ENCODE data around the gene COL26A1. TPM values are rescaled to one million over a fixed set of nuclear protein-coding genes. Genes with fewer than 3 reads are reported as not detected.
A peak's percentile ranks its signal among the peaks of the same experiment; 100 is the strongest.

The COL26A1 gene
- total RNA-seq, 1 donor: not detected

- no peak for DNase-seq (ENCODE audit: insufficient read length, low spot score, missing footprints)
- Histone ChIP-seq H3K36me3 (ENCODE audit: insufficient read depth, low read length) (no peaks in the 10 kb centered on the region), H4K20me1 (ENCODE audit: insufficient read depth, low read length) (peaks cover 3% of the 10 kb centered on the region), H3K4me2 (ENCODE audit: insufficient read depth, low read length) (no peak overlapping the region), H3K79me2 (ENCODE audit: insufficient read depth, low read length) (no peaks in the 10 kb centered on the region), H3K9me3 (ENCODE audit: low read depth, low read length) (no peaks in the 10 kb centered on the region), H3K4me1 (ENCODE audit: insufficient read depth, low read length) (no peaks in the 10 kb centered on the region), H3K4me3 (ENCODE audit: insufficient read depth, low read length) (no peak overlapping the region), H3K27me3 (ENCODE audit: insufficient read depth, low read length) (peaks cover 4% of the 10 kb centered on the region), H3K27ac (ENCODE audit: low read depth, low read length) (no peak overlapping the region), H2AFZ (ENCODE audit: low read length) (no peak overlapping the region)
- TF ChIP-seq, protein P1, sequence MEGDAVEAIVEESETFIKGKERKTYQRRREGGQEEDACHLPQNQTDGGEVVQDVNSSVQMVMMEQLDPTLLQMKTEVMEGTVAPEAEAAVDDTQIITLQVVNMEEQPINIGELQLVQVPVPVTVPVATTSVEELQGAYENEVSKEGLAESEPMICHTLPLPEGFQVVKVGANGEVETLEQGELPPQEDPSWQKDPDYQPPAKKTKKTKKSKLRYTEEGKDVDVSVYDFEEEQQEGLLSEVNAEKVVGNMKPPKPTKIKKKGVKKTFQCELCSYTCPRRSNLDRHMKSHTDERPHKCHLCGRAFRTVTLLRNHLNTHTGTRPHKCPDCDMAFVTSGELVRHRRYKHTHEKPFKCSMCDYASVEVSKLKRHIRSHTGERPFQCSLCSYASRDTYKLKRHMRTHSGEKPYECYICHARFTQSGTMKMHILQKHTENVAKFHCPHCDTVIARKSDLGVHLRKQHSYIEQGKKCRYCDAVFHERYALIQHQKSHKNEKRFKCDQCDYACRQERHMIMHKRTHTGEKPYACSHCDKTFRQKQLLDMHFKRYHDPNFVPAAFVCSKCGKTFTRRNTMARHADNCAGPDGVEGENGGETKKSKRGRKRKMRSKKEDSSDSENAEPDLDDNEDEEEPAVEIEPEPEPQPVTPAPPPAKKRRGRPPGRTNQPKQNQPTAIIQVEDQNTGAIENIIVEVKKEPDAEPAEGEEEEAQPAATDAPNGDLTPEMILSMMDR (IDR thresholded peaks at IDR 0.05; ENCODE audit: extremely low read depth, low read depth, low read length): no peak
Measured at GRCh38 chr7:101543846-101544245, 181.2 kb downstream of the COL26A1 start.

- TF ChIP-seq, protein P1 (IDR thresholded peaks at IDR 0.05; ENCODE audit: extremely low read depth, low read depth, low read length): no peak
- H3K9me3 ChIP-seq (ENCODE audit: low read depth, low read length): no peaks in the 10 kb centered on the region
- no peak overlapping the region for H3K27ac ChIP-seq (ENCODE audit: low read depth, low read length)
- H3K4me1 ChIP-seq (ENCODE audit: insufficient read depth, low read length): no peaks in the 10 kb centered on the region
- no peaks in the 10 kb centered on the region for H3K36me3 ChIP-seq (ENCODE audit: insufficient read depth, low read length)
- H2AFZ ChIP-seq (ENCODE audit: low read length): no peak overlapping the region
- peaks cover 3% of the 10 kb centered on the region for H3K27me3 ChIP-seq (ENCODE audit: insufficient read depth, low read length)
- no peak overlapping the region for H3K4me2 ChIP-seq (ENCODE audit: insufficient read depth, low read length)
- no peak overlapping the region for H3K4me3 ChIP-seq (ENCODE audit: insufficient read depth, low read length)
- DNase-seq (ENCODE audit: insufficient read length, low spot score, missing footprints): peak; percentile 44
- no peaks in the 10 kb centered on the region for H3K79me2 ChIP-seq (ENCODE audit: insufficient read depth, low read length)
- H4K20me1 ChIP-seq (ENCODE audit: insufficient read depth, low read length): peaks cover 3% of the 10 kb centered on the region
Measured at GRCh38 chr7:101545441-101546190, 182.9 kb downstream of the COL26A1 start.

DNA sequence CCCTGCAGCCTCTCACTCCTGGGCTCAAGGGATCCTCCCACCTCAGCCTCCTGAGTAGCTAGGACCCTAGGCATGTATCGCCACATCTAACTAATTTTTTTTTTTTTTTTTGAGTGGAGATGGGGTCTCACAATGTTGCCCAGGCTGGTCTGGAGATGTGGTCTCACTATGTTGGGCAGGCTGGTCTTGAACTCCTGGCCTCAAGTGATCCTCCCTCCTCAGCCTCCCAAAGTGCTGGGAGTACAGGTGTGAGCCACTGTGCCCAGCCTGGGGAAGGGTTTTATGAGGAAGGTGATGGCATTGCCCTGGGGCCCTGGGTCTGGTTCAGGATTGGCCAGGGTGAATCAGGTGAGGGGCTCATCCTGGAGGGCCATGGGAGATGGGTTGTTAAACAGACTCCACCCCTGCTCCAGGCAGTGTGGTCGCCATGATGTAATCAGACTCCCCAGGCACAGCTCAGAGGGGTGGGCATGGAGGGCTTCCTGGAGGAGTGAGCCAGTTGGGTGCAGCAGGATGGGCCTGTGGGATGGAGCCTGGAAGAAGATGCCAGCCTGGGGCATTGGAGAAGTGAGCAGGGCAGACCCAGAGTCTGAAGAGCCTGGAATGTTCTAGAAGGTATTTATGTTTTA lies 183.7 kb downstream of the COL26A1 start:
- DNase-seq (ENCODE audit: insufficient read length, low spot score, missing footprints): peak; percentile 64
- Histone ChIP-seq H4K20me1 (ENCODE audit: insufficient read depth, low read length) (peaks cover 3% of the 10 kb centered on the region), H3K27me3 (ENCODE audit: insufficient read depth, low read length) (no peaks in the 10 kb centered on the region), H3K36me3 (ENCODE audit: insufficient read depth, low read length) (no peaks in the 10 kb centered on the region), H3K27ac (ENCODE audit: low read depth, low read length) (no peak overlapping the region), H2AFZ (ENCODE audit: low read length) (no peak overlapping the region), H3K79me2 (ENCODE audit: insufficient read depth, low read length) (no peaks in the 10 kb centered on the region), H3K4me2 (ENCODE audit: insufficient read depth, low read length) (no peak overlapping the region), H3K4me3 (ENCODE audit: insufficient read depth, low read length) (no peak overlapping the region), H3K9me3 (ENCODE audit: low read depth, low read length) (no peaks in the 10 kb centered on the region), H3K4me1 (ENCODE audit: insufficient read depth, low read length) (no peaks in the 10 kb centered on the region)
- TF ChIP-seq, protein P1 (IDR thresholded peaks at IDR 0.05; ENCODE audit: extremely low read depth, low read depth, low read length): no peak

All from osteoblast (primary cell).